NCI-H1048 (cell line): ENCODE data around the gene RNASEL.

Source experiments
- DNase-seq: peaks from one replicate; lab custom pipeline; 2025; lab: John Stamatoyannopoulos, UW

The RNASEL gene

DNA sequence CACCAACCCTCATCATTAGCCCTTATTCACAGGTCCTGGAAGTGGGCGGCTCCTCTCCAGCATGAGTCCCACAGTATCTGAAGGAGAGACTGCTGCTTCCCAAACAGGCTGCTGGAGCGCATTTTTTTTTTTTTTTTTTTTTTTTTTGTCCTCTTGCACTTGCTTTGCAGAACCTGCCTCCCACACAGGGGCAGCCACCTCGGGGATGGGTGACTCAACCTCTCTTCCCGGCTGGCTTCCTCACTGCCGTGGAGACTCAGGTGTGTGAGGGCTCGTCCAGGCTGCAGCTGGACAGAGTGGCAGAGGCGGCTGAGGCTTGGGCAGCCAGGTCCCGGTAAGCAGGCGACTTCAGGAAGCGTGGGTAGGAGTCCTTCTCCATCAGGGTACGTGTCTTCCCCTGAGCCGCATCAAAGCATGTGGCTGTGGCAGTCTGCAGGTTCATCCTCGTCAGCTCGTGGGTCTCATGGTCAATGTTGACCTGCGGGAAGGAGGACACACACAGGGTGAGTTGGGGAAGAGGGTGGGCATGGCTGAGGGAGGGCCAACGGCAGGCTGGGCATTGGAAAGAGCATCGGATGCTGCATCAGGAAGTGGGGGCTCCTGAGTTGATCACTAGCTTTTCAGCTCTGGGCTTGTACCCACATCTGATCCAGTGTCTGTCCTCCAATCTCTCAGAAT, 11.1 kb upstream of the RNASEL start:
- DNase-seq: no peak

DNA sequence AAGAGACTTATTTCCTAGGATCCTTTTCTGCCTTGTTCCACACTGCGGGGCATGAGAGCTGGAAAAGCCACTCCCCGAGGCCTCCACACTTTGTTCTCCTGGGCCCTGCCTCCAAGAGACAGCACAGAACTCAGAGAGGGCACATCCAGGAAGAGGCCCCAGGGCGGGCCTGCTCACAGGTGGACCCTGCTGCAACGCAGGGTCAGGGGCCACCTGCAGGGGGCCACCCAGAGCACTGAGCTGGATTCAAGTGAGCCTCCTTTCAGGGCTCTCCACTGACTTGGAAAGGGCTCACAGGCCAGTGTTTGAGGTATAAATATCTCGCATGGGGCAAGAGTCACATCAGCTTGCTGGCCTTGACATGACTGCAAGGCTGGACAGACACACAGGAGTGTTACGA, 10.3 kb upstream of the RNASEL start:
- no peak for DNase-seq

DNA sequence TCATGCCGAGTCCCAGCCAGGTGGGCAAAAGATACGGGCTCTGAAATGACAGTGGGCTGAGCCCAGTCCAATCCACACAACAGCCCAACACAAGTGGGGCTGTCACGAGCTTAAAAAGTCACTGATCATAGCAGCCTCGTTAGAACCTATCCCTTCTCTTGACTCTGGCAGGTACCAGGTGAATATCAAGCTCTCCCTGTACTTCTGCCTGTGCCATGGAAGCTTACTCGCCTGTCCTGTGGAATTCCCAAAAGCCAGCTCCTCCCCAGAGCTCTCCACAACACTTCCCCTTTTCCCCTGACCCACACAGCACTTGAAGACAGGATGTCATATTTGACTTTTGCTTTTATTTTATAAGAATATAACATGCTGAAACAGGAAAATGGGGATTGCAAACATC, 9.2 kb upstream of the RNASEL start:
- DNase-seq: no peak

DNA sequence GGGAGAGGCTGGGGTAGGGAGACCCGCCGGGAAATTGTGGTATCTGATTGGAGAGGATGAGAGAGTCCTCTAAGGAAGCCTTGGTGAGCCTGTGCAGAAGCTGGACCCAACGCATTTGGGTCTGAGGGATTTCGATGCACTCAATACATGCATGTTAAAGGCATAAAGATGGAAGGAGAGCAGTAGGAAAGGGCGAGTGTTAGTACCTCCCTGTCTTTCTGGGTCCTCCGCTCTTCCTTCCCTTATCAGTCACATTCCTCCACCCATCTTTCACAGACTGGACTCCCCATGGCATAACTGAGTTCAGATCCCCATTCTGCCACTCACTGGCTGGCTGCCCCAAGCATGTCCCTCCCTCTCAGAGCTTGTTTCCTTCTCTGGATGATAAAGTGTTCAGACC, 7.9 kb upstream of the RNASEL start:
- no peak for DNase-seq

DNA sequence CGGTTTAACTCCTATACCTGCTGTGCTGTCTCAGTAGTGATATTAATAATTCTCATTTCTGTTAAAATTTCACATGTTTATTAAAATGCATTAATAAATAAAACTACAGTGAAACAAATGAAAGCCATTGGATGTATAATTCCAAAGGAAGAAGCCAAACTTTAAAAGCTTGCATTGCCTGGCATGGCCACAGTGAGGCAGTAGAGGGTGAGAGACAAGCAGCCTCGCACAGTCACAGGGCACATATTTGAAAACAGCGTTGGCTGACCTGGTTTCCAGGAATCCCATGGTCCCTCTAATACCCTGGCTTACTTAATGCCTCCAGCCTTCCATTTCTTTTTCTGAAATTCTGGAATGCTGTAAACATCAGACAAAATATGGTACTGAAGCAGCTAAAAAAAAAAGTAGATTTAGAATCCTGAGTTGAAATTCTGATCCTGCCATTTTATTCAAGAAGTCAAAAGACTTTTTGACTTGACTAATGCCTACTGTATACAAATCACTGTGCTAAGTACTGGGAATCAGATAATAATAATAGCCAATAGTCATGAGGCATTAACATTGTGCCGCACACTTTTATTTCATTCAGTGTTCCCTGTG, 6.7 kb upstream of the RNASEL start:
- DNase-seq: peak; percentile 52

DNA sequence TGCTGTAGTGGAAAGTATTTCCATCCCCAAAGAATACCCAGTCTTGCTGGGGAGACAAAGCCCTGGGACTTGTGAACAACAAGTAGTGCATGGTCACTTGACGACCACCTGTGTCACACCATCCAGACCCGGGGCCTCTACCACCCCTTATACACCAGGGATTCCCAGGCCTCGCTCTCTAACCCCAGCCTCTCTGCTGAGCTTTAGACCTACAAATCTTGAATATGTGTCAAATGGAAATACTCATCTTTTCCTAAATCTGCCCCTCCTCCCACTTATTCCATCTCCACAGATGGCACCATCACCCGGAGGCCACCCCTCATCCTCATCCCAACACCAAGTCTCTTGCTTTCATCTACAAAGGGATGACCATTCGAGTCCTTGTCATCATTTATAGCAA, 875 bp upstream of the RNASEL start:
- no peak for DNase-seq

DNA sequence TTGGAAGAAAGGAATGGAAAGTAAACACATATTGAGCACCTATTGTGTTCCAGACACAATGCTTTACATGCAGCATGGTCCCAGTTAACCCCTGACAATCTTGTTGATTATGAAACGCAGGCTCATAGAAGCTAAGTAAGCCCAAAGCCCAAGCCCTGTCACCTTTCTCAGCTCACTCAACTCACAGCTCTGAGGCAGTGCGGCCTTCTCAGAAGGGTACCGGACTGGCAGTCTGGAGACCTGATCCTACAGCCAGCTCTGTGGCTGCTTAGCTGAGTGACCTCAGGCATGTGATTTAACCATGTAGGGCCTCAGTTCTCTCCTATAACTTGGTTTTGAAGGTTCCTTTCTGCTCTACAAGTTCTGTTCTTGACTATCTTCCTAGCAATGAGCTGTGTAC, 464 bp upstream of the RNASEL start:
- DNase-seq: no peak

DNA sequence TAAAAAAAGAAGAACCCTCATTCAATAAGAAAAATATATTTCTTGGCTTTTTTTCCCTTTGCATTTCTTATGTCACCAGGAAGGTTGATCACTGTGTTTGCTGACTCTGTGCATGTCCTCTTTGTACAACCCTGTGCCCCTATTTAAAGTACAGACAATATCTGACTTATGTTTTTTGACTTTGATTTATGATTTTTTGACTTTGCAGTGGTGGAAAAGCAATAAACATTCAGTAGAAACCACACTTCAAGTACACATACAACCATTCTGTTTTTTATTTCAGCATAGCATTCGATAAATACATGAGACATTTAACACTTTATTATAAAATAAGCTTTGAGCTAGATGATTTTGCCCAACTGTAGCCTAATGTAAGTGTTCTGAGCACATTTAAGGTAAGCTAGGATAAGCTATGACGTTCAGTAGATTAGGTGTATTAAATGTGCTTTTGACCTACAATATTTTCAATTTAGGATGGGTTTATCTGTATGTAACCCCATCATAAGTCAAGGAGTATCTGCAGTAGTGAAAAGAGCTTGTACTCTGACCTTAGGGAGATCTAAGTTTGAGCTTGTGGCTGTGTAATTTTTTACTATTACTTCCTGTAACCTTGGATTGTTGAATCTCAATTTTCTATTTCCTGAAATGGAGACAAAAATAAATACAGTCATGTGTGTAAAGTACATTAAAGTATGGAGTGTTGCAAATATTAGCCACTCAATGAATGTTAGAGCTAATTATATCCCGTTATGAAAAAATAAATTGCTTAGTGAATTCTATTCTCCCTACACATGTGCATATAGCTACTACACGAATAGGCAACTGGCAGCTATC, 1.2 kb downstream of the RNASEL start:
- no peak for DNase-seq

DNA sequence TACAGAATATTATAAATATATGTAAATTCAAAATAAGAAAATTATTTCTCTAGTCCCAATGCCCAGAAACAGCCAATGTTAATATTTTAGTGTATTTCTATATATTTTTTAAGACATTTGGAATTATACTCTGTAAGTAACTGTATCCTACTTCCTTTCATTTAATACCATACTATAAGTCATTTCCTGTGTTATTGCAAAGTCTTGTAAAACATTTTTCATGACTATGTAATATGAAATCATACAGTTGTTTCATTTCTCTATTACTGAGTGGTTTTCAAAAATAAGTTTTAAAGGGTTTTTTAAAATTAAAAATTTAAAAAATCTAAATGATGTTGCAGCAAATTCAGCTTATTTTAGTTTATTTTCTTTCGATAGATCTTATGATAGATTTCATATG, 2.0 kb downstream of the RNASEL start:
- DNase-seq: no peak

DNA sequence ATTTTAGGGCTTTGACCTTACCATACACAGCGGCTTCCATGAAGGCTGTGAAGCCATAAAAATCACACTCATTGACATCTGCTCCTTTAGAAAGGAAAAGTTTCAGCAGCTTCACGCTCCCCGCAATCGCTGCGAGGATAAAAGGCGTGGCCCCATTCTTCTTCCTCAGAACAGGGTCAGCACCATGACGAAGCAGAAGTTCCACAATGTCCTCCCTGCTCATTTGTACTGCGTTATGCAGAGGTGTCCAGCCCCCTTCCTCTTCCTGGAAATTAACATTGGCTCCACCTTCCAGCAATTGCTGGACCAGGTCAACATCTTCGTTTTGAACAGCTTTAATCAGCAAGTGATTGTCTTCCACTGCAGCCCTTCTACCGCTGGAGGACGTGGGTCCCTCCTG, 2.7 kb downstream of the RNASEL start:
- DNase-seq: no peak

DNA sequence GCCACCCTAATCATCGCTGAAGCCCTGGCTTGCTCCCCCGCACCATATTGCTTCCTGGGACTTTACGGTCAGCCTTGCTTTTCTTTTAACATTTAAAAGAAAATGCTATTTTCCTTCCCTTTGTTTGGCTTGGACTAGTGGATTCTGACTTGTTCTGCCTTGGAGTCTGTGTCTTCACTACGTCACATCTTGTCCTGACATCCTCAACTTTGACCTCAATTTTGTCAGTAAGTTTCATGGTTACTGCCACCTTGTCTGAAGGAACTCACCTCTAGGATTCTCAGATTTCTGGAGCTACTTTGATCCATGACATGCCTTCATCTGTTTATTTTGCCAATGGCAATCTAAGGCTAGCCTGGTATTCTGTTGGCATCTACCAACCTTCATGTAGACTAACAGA, 4.3 kb downstream of the RNASEL start:
- no peak for DNase-seq

DNA sequence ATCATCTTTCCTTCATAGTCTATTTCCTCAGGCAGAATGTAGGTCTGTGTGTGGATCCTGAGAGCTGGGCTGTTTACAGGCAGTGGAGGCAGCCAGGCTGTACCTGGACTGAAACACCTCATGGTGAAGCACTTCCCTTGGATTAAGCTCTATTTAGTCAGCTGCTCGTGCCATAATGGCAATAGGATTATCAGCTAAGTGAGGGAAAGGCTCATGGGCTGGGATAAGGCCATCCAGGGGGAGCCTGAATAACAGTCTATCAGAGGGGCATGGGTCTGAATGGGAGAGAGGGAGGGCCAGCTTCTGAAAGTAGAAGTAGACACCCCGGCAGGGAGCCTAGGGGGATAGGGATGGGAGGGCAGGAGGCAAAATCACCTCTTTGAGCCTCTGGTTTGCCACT, 8.3 kb downstream of the RNASEL start:
- no peak for DNase-seq

DNA sequence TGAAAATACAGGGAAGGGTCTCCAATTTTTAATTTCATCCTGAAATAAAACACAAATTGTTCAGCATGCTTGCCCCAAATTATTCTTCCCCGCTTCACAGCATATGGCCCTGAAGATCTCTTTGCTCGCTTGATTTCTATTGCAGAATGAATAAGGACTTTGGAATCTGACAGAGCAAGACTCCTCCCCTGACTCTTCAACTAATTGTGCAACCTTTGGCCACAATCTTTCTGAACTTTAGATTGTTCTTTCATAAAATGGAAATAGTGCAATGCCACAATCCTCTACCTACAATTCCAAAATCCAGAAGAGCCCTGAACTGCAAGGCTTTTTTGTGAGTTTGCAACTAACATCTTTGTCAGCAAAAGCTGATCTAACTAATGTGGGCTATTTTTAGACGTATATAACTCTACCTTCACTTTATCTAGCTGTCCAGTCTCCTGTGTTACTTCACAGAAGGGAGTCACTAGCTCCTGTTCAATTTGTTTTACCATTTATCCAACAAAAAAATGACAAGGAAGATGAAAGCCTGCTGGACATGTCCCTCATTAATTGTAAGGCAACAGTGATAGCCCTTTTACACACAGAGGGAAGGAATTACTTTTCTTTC, 13.4 kb downstream of the RNASEL start:
- DNase-seq: no peak

DNA sequence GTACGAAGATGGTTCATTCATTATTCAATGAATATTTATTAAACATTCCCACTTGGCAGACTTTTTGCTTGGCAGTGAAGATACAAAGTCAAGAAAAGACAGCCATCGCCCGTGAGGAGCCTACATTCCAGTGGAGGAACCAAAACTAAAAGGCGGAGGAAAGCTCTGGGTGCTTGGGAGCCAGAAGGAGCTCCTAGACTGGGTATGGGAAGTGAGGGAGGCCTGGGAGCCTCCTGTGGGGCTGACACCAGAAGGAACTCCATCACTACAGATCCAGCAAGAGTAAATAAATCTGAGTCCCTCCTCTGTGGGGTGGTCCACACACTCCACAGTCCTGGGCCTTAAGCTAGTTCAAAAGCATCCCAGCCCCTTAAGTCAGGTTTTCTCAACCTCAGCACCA, 14.9 kb downstream of the RNASEL start:
- no peak for DNase-seq

DNA sequence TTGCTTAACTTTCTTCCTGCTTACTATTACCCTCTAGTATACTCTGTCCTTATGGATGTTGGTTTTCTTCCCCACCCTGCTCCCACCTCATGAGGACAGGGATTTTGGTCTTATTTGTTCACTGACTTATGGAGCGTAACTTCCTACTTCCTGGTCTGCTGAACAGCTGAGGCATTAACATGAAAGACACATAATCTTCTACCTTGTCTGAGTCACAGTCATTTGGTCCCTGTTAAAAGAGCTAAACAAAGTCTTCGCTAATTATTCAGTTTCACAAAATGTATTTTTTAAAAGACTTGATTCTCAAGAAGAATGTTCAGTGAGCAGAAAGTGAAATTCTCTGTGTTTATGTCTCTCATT, 18.5 kb downstream of the RNASEL start:
- no peak for DNase-seq

DNA sequence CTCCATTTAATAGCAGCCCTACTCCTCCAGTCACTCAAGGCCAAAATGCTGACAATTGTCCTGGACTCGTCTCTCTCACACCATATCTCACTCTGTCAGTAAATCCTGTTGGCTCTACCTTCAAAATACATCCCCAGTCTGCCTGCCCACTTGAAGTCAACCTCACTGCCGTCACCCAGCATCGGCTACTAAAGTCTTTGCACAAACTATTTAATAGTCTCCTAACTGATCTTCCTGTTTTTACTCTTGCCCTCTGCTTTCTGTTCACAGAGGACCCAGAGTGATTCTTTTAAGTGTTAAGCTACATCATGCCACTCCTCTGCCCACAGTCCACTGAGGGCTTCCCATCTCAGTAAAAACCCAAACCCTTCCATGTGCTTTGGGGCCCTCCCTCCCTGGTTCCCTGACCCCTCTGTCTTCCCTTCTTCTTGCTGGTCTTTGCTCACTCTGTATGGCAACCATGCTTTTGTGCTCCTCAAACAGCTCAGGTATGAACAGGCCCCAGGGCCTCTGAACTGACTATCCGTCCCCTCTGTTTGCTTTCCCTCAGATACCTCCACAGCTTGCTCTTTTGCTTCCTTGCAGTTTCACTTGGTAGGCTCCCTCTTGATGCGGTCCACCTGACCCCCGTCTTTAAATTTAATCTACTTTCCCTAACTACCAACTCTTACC, 19.0 kb downstream of the RNASEL start:
- no peak for DNase-seq

DNA sequence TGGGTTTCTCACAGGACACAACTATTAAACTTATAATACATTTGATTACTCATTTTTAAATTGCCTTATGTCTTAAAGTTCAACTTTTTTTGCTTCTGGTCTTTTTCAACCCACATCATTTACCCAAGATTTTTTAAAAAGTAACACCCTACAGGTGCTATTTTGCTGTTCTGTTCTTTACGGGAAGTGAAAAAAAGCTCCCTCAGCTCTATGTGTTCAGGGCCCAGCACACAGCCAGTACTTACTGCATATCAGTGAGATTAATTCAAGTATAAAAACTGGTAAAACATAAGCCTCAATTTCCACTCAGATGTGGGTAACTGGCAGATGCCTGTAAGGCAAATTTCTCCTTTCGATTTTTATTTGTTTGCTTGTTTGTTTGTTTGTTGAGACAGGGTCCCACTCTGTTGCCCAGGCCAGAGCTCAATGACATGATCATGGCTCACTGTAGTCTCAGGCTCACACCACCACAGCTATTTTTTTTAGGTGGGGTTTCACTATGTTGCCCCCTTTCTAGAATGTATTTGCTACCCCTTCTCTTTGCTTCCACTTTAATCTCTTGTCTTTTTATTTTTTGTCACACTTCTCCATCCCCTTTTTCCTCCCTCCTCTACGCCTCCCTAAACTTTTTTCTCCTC, 20.3 kb downstream of the RNASEL start:
- DNase-seq: no peak

DNA sequence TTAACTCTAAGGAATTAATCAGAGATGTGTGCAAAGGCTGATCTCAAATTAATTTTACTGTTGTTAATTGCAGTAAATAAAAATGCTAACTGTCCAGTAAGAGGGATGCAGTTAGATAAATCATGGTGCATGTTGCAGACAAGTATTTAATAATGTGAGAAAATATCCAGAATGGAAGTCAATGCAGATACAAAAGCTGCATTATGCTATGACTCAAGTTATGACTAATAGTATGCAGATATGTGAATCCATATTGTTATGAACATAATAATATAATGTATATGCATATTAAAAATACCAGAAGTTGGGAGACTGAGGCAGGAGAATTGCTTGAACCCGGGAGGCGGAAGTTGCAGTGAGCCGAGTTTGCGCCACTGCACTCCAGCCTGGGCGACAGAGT, 21.4 kb downstream of the RNASEL start:
- DNase-seq: no peak

DNA sequence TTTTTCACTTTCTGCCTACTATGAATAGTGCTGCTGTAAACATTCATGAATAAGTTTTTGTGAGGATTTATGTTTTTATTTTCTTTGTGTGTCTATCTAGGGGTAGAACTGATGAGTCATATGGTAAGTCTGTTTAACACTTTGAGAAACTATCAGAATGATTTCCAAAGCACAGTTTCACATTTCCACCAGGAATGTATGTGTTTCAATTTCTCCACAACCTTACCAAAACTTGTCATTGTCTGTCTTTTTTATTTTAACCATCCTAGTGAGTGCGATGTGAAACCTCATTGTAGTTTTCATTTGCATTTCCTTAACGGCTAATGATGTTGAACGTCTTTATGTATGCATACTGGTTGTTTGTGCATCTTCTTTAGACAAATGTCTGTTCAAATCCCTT, 23.5 kb downstream of the RNASEL start:
- no peak for DNase-seq

DNA sequence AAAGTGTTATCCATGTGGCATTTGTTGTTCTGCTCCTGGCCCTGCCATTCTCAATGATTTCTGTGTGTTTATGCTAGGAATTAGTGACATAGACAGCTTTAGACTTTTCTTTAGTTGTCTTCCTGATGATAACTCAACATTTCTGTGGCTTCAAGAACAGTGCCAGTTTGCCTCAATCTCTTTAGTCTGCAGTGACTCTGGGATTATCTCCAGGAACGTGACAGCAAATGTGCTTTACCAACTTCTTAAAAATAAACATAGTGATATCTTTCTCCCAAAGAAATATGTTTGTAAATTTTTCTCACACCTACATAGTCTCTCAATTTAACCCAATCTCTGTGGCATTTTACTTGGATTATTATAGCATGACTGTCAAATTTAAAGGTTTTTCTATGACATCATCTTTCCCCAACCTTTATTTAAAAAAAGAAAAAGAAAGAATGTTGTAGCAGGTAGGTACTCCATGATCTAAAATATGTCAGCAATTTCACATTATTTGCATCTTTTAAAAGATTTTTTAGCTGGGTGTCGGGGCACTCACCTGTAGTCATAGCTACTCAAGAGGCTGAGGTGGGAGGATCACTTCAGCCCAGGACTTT, 24.6 kb downstream of the RNASEL start:
- no peak for DNase-seq

DNA sequence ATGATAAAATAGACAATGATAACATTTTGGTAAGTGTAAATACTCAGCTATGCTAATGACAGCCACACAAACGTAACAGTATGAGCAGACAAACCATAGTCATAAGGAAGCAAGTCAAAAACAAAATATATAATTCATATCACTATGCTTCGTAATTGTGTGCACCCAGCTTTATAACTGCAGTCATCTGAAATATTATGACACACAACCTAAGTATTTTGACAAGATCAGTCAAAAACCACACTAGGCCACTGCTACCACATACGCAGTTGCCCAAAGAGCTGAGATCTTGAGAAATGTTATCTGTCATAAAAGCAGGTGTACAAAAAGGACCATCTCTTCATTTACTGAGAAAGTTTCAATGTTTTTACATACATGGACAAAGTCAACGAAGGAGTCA, 26.0 kb downstream of the RNASEL start:
- DNase-seq: no peak

DNA sequence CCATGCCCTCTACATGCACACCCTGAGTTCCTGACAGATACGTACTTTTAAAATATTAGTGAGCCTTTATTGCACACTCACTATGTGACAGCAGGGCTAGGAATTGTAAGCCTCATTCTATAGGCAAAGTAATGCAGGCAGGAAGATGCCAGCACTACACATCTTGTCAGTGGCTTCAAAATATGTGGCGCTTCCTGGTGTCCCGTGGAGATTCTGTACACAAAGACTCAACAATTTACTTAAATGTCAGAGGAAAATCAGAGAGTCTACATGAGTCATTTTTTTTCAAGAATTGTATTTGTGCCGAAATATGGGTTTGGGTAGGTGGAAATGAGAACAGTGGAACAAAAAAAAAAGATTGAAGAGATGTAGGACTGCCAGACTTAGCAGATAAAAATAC, 27.6 kb downstream of the RNASEL start:
- DNase-seq: no peak
